GM23338 (cell line): ENCODE measurements around the gene GOLGA8B. TPM values are rescaled to one million over a fixed set of nuclear protein-coding genes. Genes with fewer than 3 reads are reported as not detected.

Experiments
- ATAC-seq: fragments of 200-7000 bp; cut with Tn5 transposase; 3 replicates; pipeline ENCODE4 v1.9.1; 2020
- DNase-seq: peaks from one replicate; pipeline ENCODE4 v3.0.0-alpha.2; 2015; ENCODE audit warnings: low spot score
- H2AFZ ChIP-seq: fragments of 200-600 bp; sonication (generic); 2 replicates; pipeline ENCODE4 v1.8.0; 2016; ENCODE audit warnings: antibody characterized with exemption, mild to moderate bottlenecking, moderate library complexity
- H3F3A ChIP-seq: fragments of 200-600 bp; sonication (generic); replicated peaks from 2 replicates; pipeline ENCODE4 v1.8.0; 2017; ENCODE audit warnings: antibody characterized with exemption, mixed run types, low read depth
- H3K27ac ChIP-seq: fragments of 200-600 bp; sonication (generic); 2 replicates; pipeline ENCODE4 v1.6.1; 2016; ENCODE audit warnings: low read depth
- H3K27me3 ChIP-seq: fragments of 200-600 bp; sonication (generic); 2 replicates; pipeline ENCODE4 v1.8.0; 2016; ENCODE audit warnings: mild to moderate bottlenecking, mixed run types, moderate library complexity; ENCODE audit not compliant: insufficient read depth
- H3K36me3 ChIP-seq: fragments of 200-600 bp; sonication (generic); 2 replicates; pipeline ENCODE4 v1.8.0; 2016; ENCODE audit warnings: mild to moderate bottlenecking; ENCODE audit not compliant: insufficient read depth
- H3K4me1 ChIP-seq: fragments of 200-600 bp; sonication (generic); 2 replicates; pipeline ENCODE4 v1.8.0; 2016; ENCODE audit warnings: mild to moderate bottlenecking, moderate library complexity; ENCODE audit not compliant: insufficient read depth
- H3K4me2 ChIP-seq: fragments of 200-600 bp; sonication (generic); 2 replicates; pipeline ENCODE4 v1.7.1; 2017; ENCODE audit warnings: mixed run types
- H3K4me3 ChIP-seq: fragments of 200-600 bp; sonication (generic); 2 replicates; pipeline ENCODE4 v1.6.1; 2016; ENCODE audit warnings: mixed run types
- H3K79me2 ChIP-seq: fragments of 200-600 bp; sonication (generic); replicated peaks from 2 replicates; pipeline ENCODE4 v1.8.0; 2017; ENCODE audit warnings: mild to moderate bottlenecking; ENCODE audit not compliant: insufficient read depth
- H3K9me2 ChIP-seq: fragments of 200-600 bp; sonication (generic); 2 replicates; pipeline ENCODE4 v1.8.0; 2017; ENCODE audit not compliant: insufficient read depth
- H4K20me1 ChIP-seq: fragments of 200-600 bp; sonication (generic); replicated peaks from 2 replicates; pipeline ENCODE4 v1.8.0; 2017; ENCODE audit warnings: mild to moderate bottlenecking; ENCODE audit not compliant: insufficient read depth
- H3K27ac Mint-ChIP-seq: 2 replicates; pipeline ENCODE4 v1.8.0; 2020; ENCODE audit warnings: inconsistent platforms, mild to moderate bottlenecking, moderate library complexity, mixed read lengths
- H3K27me3 Mint-ChIP-seq: 3 replicates; pipeline ENCODE4 v1.8.0; 2022; ENCODE audit warnings: low read depth, mild to moderate bottlenecking, moderate library complexity, mixed read lengths, inconsistent platforms; ENCODE audit not compliant: insufficient read depth, poor library complexity
- H3K36me3 Mint-ChIP-seq: 3 replicates; pipeline ENCODE4 v1.8.0; 2021; ENCODE audit warnings: low read depth, mild to moderate bottlenecking, inconsistent platforms, moderate library complexity, mixed read lengths
- H3K4me1 Mint-ChIP-seq: 3 replicates; pipeline ENCODE4 v1.8.0; 2020; ENCODE audit warnings: mild to moderate bottlenecking, inconsistent platforms, mixed read lengths
- H3K4me3 Mint-ChIP-seq: 3 replicates; pipeline ENCODE4 v1.8.0; 2021; ENCODE audit warnings: moderate library complexity, mild to moderate bottlenecking, inconsistent platforms, mixed read lengths
- H3K9me3 Mint-ChIP-seq: 3 replicates; pipeline ENCODE4 v1.8.0; 2020; ENCODE audit warnings: moderate library complexity, mild to moderate bottlenecking, inconsistent platforms, mixed read lengths
- CREB1 ChIP-seq: fragments of 250-450 bp; sonication (Bioruptor Pico); IDR thresholded peaks from 2 replicates; pipeline ENCODE4 v1.5.0; 2020; ENCODE audit warnings: low read depth, mild to moderate bottlenecking, moderate library complexity
- CTCF ChIP-seq, 2 experiments: fragments of 200-600 bp in 1 of 2; sonication (generic) in 1 of 2; conservative IDR thresholded peaks; 2 replicates each; pipeline versions ENCODE4 v1.5.1 to v1.6.1; 2016 to 2017; ENCODE audit warnings: antibody characterized with exemption in 2 of 2, low read depth in 2 of 2, mild to moderate bottlenecking in 2 of 2, moderate library complexity in 1 of 2
- ETS1 ChIP-seq: IDR thresholded peaks from 2 replicates; pipeline ENCODE4 v1.6.1; 2016; ENCODE audit warnings: antibody characterized with exemption
- EZH2 ChIP-seq: fragments of 200-600 bp; sonication (generic); IDR thresholded peaks from one replicate; pipeline ENCODE4 v1.8.0; 2017; ENCODE audit warnings: antibody characterized with exemption, mild to moderate bottlenecking, low read depth; ENCODE audit not compliant: unreplicated experiment
- EZH2phosphoT487 ChIP-seq: fragments of 200-600 bp; sonication (generic); IDR thresholded peaks from one replicate; pipeline ENCODE4 v1.8.1; 2018; ENCODE audit warnings: antibody characterized with exemption; ENCODE audit not compliant: unreplicated experiment
- JUNB ChIP-seq: IDR thresholded peaks from one replicate; pipeline ENCODE4 v1.6.1; 2016; ENCODE audit warnings: antibody characterized with exemption; ENCODE audit not compliant: unreplicated experiment
- NANOG ChIP-seq: IDR thresholded peaks from 2 replicates; pipeline ENCODE4 v1.6.1; 2016; ENCODE audit warnings: antibody characterized with exemption, borderline replicate concordance
- POLR2AphosphoS5 ChIP-seq: IDR thresholded peaks from 2 replicates; pipeline ENCODE4 v1.6.1; 2016; ENCODE audit warnings: antibody characterized with exemption, low read depth
- STAT1 ChIP-seq: IDR thresholded peaks from one replicate; pipeline ENCODE4 v1.6.1; 2016; ENCODE audit warnings: antibody characterized with exemption; ENCODE audit not compliant: unreplicated experiment
- ZNF114 ChIP-seq: fragments of 250-450 bp; sonication (Bioruptor Pico); IDR thresholded peaks from 2 replicates; pipeline ENCODE4 v1.5.0; 2020; ENCODE audit warnings: mild to moderate bottlenecking, moderate library complexity
- ZNF331 ChIP-seq: fragments of 250-450 bp; sonication (Bioruptor Pico); IDR thresholded peaks from 2 replicates; pipeline ENCODE4 v1.5.0; 2020; ENCODE audit warnings: low read depth, mild to moderate bottlenecking, moderate library complexity
- ZNF462 ChIP-seq: fragments of 250-450 bp; sonication (Bioruptor Pico); IDR thresholded peaks from 2 replicates; pipeline ENCODE4 v1.5.0; 2020; ENCODE audit warnings: mild to moderate bottlenecking, moderate library complexity
- polyA plus RNA-seq: library from polyadenylated mRNA; unstranded; fragments of >200 nt; fragmentation: Nextera tagmentation; extraction: Ambion mirVana; gene quantifications from 2 replicates; pipeline ENCODE4 v1.2.1, GENCODE V29; 2016
- total RNA-seq: library from RNA; depleted of rRNA; stranded (reverse); fragments of >200 nt; shearing (Covaris generic); gene quantifications from 2 replicates; pipeline ENCODE4 v1.2.3, GENCODE V29; 2014

GOLGA8B gene
- total and polyA plus RNA-seq, 2 experiments from 2014 or later, result 44.9 to 50.2 TPM

GRCh38 chr15:34613997-34614396, 30.5 kb upstream of the GOLGA8B start:
- TF ChIP-seq ZNF462 (CRISPR knock-in tag), result no peak
- TF ChIP-seq ZNF114 (CRISPR knock-in tag), result no peak
- no peak for TF ChIP-seq NANOG
- no peak for TF ChIP-seq EZH2
- no peak for TF ChIP-seq POLR2AphosphoS5
- TF ChIP-seq EZH2phosphoT487, result no peak
- no peak for TF ChIP-seq ETS1
- no peak for TF ChIP-seq ZNF331
- no peak for TF ChIP-seq CREB1 (CRISPR knock-in tag)
- TF ChIP-seq CTCF (conservative IDR thresholded peaks at IDR 0.05; ENCODE audit: low read depth in 2 of 2), result no peak
- no peak for TF ChIP-seq JUNB
- TF ChIP-seq STAT1, result no peak
- Histone ChIP-seq H3K4me3 (no peak overlapping the region), H2AFZ (no peak overlapping the region), H3K4me1 (0 out of 2 replicates have a peak, but pooled peaks cover 5% of the 10 kb centered on the region), H3K27ac (no peak overlapping the region), H3K9me2 (no peaks in the 10 kb centered on the region), H3K79me2 (no peaks in the 10 kb centered on the region), H3K27me3 (no peaks in the 10 kb centered on the region), H3F3A (no peaks in the 10 kb centered on the region), H3K36me3 (no peaks in the 10 kb centered on the region), H3K4me2 (no peak overlapping the region), H4K20me1 (no peaks in the 10 kb centered on the region)
- no peak for DNase-seq
- H3K4me1 Mint-ChIP-seq, result peaks cover 8% of the 10 kb centered on the region; the same call in 2 of the 3 replicates
- H3K4me3 Mint-ChIP-seq, result no peak overlapping the region
- ATAC-seq, result no peak
- H3K9me3 Mint-ChIP-seq, result no peaks in the 10 kb centered on the region
- H3K27me3 Mint-ChIP-seq, result no peaks in the 10 kb centered on the region
- no peak overlapping the region for H3K27ac Mint-ChIP-seq
- H3K36me3 Mint-ChIP-seq, result no peaks in the 10 kb centered on the region
